DMS114 treated with DMSO at 0.1 percent for 48 hours (cell line): ENCODE results near the gene SPR.
A peak's percentile ranks its signal among the peaks of the same experiment; 100 is the strongest.

Experiments used
- DNase-seq: peaks from one replicate; lab custom pipeline; 2025; ENCODE audit not compliant: unreplicated experiment; lab: John Stamatoyannopoulos, UW

The SPR gene

DNA sequence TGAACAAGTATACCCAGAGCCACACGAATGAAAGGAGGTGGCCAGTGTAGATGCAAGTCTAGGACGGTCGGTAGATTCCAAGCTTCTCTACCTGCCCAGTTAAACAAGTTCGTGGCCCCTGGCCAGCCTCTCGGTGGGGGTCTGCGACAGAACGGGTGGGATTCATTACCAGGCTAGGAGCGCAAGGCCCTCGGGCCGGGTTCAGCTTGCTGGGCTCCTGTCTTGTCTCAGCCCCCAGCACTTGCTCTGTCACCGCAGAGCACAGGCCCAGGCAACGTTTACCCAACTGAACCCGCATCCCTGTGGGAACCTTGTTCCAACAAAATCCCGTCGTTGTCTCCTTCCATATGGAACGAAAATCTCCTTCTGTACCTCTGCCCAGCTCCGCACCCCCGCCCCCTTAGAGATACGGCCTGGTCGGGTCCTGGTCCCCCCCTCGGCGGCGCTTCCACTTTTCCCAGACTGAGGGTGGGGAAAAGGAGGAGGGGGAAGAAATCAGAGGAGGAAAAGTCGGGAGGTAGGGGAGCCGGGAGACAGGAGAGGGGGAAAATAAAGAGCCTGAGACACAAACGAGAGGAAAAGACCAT, 28.2 kb downstream of the SPR start:
- no peak for DNase-seq

DNA sequence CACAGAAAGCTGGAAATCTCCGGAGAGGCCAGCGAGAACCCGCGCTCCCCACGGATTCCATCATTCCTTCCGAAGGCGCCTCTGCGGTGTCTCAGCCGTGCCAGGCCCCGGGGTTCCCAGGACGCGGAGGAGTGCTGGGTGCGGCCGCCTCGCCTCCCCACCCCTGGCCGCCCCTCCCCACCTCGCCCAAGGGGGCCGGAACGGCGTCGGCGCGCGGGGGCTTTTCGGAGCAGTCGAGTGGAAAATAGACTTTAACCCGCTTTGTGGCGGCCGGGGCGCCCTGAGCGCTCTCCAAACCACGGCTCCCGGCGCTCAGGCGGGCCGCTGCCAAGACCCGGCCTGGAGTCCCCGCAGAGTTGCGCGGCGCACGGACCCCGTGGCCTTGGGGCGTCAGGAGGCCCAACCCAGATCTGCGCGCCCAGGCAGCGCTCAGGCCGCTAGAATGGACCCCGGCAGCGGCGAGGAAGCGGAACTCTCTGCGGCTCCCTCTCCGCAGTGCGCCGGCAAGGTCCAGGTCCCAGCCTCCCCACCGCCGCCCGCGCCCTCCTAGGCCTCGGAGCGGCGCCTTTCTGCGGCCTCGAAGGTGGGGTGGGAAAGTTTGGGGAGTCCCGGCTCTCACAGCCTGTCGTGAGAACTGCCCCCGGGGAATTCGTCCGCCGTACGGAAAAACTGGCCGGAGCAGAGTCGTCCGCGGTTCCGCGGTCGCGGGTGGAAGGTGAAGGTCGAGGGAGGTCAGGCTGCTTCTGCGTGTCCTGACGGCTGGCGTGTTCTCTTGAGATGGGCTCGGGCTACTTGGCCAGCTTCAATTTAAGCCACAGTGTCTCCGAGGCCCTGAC, 28.9 kb downstream of the SPR start:
- DNase-seq: no peak

DNA sequence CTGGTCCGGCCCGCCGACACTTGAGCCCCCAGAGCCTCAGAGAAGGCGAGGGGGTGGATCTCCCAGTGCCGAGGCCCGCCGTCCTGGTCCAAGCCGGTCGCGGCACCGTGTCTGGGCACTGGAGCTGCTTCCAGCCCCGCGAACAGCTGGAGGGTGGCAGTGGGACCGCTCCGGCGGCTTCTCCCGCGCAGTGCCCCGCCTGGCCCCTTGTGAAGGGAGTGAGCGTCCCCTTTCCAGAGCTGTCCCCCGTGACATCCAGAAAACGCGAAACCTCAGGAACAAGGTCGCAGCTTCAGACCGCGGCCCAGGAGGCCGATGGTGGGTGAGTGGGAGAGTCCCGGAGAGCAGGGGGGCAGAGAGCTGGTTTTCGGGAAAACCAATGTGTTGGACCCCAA, 29.5 kb downstream of the SPR start:
- DNase-seq: no peak

DNA sequence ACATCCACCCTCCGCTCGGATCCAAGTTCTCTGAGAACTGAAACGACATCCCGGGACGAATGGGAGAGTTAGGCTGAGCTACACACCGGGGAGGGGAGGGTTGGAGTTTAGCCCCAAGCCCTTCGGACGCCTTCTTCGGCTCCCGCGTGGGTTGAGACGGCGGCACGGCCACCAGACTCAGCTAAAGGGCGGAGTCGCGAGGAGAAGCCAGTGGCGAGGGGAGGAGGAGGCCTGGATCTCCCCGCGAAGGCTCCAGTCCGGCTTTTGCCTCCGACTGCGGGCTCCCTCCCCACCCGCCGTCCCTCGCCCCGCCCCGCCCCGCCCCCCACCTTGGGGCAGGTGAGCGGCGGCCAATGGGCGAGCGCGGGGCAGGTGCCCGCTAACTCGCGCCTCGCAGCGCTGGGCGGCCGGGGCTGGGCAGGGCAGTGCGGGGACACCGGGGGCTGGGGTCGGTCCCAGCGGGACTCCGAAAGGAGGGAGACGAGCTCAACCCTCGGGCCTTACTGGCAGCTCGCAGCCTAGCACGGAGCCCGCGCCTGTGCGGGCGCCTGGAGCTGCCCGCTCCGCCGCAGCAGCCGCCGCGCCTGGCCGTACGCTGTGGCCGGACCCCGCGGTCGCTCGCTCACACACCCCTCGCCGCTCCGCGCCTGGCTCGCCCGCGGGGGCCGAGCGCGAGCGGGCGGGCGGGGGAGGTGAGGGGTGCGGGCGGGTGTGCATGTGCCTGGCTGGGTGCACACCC, 30.1 kb downstream of the SPR start, which contains the start of gene EMX1:
TSS of gene EMX1 (plus strand) at position 382 of the 739 bp plus-strand sequence. CDS start at position 716, 334 bp downstream.
- DNase-seq: peak; percentile 56

DNA sequence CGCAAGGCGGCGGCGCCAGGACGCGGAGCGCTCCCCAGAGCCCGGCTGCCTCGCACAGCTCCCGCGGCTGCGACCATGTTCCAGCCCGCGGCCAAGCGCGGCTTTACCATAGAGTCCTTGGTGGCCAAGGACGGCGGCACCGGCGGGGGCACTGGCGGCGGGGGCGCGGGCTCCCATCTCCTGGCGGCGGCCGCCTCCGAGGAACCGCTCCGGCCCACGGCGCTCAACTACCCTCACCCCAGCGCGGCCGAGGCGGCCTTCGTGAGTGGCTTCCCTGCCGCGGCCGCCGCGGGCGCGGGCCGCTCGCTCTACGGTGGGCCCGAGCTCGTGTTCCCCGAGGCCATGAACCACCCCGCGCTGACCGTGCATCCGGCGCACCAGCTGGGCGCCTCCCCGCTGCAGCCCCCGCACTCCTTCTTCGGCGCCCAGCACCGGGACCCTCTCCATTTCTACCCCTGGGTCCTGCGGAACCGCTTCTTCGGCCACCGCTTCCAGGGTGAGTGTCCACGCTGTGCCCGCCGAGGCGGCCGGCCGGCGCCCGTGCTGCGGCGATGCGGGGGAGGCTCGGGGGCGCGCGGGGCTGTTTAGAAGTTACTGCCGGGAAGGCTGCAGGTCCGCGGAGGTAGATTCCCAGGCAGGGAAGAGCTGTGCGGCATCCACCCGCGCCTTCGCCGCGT, 30.8 kb downstream of the SPR start:
- no peak for DNase-seq

DNA sequence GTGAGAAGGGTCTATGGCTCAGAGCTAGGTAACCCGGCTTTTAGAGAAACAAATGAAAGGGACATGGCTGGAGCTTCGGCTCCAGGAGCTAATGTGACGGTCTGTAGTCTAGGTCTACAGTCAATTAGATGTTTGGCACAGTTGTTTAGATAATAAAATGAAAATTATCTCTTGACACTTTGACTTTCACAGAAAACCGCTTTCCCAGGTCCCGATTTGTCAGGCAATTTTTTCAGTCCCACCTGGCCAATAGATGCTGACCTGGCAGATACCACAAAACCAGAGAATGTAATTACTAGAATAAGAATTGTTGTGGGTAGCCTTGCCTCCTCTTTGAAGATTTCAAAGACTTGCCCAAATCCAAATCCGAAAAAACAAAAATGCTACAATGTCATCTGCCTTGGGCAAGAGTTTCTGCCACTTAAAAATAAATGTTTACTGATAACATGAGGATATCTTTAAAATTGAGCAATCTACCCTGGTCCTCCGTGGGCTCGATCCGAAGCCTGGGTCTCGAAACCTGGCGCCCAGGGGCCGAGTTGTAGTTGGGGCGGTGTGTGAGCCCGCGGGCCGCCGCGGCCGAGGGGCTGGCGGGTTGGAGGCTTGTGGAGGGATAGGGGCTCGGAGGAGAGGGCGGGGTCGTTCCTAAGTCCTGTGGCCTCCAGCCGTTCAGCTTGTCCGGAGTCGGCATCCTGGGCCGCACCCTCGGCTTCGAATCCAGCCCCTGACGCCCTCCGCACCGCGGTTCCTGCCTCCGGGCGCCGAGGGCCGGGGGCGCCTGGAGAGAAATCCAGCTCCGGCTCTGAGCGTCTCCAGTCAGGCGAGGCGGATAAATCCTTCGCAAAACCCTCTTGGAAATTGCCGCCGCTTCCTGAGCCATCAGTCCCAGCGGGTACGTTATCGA, 32.5 kb downstream of the SPR start:
- DNase-seq: peak; percentile 21

DNA sequence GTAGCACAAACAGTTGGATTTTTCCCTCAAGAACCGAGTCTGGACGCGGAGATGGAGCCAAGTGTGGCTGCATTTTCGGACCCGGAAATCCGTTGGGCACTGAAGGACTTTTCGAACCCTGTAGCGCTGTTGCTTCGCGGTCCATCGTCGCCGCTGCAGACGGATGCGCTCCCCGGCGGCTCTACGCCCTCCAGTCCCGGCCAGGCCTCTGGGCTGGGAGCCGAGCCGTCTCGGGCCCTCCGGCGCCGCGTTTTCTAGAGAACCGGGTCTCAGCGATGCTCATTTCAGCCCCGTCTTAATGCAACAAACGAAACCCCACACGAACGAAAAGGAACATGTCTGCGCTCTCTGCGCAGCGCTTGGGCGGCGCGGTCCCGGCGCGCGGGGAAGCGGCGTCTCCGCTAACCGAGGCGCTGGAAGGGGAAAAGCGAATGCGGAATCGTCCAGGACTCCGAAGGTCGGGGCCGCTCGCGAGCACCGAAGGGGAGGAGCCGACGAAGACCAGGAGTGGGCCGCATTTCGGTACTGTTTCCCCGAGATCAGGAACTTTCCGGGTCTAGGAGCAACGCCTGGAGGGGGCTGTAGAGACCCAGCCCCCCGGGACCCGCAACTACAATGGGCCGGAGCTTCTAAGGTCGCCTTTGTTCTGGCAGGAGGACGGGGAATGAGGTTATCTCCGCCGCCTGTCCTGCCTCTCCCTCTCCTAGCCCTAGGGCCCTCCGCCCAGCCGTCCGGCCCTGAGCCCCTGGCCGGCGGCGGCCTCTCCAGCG, 33.3 kb downstream of the SPR start:
- peak; percentile 18 for DNase-seq

DNA sequence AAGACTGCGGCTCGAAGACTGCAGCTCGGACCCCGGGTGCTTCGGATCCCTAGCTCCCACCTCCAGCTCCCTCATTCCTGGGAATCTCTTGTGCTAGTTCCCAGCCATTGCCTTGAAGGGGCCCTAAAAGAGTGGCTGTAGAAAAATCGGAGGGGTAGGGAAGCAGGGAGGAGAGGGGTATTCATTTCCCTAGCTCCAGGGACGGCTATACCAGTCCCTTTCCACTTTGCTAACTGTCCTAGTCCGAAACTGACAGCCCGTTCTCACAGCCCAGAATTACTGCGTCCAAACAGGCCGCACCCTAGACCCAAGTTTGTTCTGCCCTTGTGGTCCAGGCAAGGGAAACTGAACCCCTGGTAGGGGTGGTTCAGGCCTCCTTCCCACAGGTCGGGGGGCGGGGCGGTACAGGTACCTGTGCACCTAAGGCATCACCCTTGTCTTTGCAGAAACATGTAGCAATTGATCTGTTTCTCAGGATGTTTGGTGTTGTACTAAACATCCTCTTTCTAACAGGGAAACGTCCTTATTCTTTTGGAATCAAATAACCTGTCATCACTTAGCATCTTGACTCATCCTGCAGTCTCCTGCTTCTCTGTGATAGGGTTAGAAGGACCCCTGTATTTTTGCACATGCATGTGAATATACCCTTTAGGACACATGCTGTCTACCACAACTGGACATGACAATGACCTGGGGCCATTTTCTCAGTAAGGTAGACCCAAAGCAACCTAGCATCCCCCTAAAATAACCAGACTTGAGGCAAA, 34.1 kb downstream of the SPR start:
- DNase-seq: no peak

DNA sequence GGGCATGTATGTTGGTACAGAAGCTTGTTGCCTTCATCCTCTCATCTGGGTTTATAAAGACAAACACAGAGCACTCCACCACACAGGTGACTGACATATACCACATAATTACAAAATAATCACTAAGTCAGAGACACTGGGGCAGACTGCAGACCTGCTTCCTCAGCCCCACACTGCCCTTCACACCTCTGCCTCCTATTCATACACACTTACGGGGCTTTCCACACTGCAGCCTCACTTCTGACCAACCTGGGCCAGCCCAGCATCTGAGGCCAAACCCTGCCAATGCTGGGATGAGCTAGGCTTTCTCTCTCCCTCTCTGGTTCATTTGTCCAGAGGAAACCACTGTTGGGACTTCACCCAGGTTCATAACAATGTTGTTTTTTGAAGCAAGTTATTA, 34.6 kb downstream of the SPR start:
- no peak for DNase-seq

DNA sequence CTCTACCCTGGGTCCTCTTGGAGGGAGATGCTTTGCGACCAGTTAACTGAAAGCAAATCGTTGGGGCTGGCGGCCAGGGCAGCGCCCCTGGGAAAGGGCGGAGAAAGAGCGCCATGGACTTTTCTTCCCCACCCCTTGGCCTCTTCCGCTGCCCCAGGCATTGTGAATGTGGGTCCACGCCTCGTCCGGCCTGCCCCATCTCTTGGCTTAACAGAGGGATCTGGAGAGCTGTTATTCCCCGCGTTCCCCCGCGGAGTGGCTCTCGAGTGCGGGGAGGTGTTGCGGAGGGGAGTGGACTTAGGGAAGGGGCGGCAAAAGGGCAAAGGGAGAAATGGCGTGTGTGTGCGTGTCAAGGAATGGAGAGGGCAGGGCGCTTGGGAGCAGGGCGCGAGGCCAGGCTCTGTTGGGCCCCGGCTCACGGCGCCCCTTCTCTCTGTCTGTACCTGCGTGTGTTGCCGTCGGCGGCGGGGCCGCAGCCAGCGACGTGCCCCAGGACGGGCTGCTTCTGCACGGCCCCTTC, 36.7 kb downstream of the SPR start:
- DNase-seq: no peak

DNA sequence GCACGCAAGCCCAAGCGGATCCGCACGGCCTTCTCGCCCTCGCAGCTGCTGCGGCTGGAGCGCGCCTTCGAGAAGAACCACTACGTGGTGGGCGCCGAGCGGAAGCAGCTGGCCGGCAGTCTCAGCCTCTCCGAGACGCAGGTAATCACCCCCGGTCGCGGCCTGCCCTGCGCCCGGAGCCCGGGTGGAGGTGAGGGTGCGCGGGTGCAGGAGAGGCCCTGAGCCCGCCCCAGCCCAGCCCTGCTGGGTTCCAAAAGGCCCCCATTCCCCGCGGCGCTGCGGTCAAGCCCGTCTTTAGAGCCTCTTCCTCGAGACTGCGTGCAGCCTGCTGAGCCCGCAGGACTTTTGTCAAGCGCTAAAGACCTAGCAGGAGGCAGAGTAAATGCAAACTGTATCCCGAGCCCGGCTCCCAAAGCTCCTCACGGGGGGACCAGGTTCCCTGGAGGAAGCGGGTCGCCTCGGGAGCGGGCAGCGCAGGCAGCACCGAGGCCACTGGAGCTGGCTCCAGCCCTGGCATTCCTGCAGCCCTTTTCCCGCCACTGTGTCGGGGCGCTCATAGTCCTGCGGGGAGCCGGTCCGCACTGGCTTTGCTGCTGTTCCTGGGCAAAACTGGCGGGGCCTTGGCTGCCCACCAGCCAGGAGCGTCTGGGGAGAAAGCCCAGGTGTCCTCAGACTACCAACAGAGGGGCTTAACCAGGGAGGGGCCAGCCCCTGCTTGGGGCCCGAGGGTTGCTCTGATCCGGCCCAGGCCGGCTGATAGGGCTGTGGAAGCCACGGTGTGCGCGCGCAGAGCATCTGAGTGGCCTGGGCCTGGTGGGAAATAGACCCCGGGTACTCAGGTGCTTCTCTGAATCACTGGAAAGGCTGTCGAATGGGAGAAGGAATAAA, 37.4 kb downstream of the SPR start:
- DNase-seq: no peak

DNA sequence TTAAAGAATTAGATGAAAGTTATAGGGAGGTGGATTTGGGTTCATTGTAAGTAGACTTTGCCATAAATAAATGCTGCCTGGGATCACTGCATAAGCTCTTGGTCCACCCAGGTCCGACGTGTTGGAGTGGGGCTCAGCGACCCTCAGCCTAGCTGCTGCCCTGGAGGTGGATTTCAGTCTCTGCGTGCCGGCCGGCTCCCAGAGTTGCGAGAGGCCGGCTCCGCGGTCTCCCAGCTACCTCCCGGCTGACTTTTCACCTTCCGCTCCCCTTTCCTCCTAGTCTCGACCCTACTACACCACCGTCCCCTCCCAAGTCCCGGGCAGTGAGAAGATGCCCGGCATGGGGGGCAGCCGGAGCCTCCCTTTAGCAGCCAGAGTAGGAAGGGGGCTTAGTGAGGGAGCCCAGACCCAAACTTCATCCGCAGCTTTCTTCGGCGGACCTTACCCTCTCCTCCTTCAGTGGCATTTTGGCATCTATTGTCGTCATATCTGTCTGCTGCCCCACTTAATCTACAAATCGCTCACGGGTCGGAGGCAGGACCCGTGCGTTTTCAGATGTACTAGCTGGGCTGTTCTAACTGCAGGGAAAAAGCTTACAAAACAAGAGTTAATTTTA, 38.2 kb downstream of the SPR start:
- no peak for DNase-seq

DNA sequence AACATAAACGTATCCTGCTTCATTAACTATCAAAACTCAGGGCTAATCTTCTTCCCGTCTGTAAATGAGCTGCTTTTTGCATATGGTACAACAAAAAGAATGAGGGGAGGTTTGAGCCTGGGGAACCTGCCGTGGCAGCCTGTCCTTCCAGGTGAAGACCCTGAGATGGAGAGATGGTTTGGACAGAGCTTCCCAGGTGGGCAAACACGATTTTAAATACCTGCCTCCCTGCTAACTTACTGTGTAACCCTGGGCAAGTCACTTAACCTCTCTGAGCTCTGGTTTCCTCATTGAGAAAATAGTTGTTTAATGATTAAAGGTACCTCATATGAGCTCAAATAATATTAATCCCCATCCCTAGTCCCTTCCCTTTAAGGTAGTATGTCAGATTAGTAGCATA, 39.2 kb downstream of the SPR start:
- no peak for DNase-seq

DNA sequence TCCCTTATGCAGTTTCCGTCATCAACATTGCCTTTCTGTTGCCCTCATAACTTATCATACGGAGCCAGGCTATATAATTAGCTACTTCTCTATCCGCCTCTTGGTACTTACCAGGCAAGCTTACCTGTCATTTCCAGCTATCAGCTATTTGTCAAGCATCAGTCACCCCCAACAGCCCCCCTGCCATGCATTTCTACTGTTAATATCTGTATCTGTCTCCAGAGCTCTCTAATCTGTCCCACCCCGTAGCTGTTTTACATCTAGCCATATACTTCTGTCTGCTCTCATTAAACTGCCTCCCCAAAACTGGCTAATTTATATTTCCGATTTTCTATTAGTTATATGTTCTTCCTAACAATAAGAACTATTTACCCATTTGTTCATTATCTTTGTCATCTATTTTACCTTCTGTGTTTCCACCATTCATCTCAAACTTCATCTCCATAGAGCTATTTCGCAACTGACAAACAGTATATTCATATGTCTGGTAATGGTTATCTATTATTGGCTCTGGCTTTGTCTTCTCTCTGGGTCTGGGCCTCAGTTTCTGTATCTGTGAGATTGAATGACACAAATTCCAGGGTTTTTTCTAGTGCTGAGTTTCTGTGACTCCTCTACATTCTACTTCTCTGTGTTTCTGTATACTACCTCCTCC, 39.7 kb downstream of the SPR start:
- no peak for DNase-seq

DNA sequence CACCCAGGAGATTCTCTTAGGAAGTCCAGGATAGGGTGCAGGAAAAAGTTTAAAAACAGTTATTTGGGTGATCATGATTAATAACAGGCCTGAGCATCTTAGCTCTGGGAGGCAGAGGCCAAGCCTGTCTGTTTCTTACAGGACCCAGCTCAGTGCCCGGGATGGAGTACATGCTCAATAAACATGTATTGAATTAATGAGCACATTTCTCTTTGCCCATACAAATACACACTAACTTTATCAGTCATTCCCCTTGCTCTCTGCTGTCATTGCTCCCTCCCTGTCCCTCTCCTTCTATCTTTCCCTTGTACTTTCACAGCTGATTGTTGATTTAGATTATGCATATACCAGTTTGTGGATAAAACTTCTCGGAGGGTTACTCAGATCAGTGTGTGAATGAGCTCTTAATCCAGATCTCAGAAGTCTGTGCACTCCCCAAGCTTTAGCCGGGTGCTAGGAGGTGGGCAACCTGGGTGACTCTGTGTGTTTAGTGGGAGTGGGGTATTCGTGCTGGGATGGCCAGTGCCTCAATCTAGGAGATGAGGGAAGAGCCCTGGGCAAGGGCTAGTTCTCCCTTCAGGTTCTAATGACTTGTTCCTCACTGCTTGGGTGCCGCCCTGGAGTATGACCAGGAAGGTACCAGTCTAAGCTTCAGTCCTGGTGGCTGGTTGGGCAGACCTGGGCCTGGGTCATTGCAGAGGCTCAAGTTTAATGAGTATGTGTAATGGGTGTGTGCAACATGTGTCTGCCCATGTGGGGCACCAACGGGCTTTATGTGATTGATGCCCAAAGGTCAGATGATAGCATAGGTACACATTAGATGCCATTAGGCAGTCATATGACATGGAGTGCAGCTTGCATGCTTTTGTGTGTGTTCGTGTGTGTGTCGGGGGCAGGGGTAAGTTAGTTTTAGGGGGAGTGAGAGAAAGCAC, 40.7 kb downstream of the SPR start:
- DNase-seq: no peak

DNA sequence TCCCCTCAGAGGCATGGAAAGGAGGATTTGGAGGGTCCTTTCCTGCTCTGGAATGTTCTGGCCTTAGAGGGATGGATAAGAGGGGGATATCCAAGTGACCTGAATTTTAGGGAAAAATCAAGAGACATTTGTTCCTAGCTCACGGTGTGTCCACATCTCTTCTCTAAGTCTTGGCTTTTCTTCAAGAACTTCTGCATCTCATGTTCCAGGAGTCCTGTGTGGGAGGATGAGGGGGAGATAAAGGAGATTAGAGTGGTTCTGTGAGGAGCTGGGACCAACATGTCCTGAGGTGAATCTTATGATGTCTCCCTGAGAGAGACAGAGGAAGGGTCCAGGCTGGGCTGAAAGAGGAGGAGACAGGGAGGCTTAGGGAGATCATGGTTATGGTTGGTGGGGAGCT, 41.8 kb downstream of the SPR start:
- no peak for DNase-seq
